GM23248 (cell line): ENCODE measurements around the gene PCDH1.

Experiments
- EZH2 ChIP-seq: fragments of 200-600 bp; sonication (generic); IDR thresholded peaks from 2 replicates; pipeline ENCODE4 v1.6.1; 2018; ENCODE audit warnings: antibody characterized with exemption, mild to moderate bottlenecking; ENCODE audit not compliant: insufficient read depth, poor library complexity, severe bottlenecking
- EZH2phosphoT487 ChIP-seq: fragments of 200-600 bp; sonication (generic); IDR thresholded peaks from 2 replicates; pipeline ENCODE4 v1.6.1; 2018; ENCODE audit warnings: antibody characterized with exemption, moderate library complexity, mild to moderate bottlenecking, low read depth; ENCODE audit not compliant: insufficient read depth

GRCh38 chr5:141926434-141926833, 48.2 kb upstream of the PCDH1 start:
- TF ChIP-seq EZH2phosphoT487: no peak
- TF ChIP-seq EZH2: no peak
